Activated CD4-positive, alpha-beta T cell treated with anti-CD3 and anti-CD28 coated beads for 36 hours (primary cell): ENCODE results near the gene EDEM1. TPM values are rescaled to one million over a fixed set of nuclear protein-coding genes. Genes with fewer than 3 reads are reported as not detected.
"Not testable (repeated sequence)": the region's sequence is repeated elsewhere in the genome, so short reads cannot be mapped to it uniquely, and the experiment has no call there.

Source experiments
- ATAC-seq: fragments of 200-7000 bp; cut with Tn5 transposase; one replicate; pipeline ENCODE4 v1.10.0; 2021; ENCODE audit warnings: mild to moderate bottlenecking, moderate library complexity
- CTCF ChIA-PET: fragments of 350-600 bp; sonication (Branson Sonifier 250); formaldehyde crosslinking; loops from one replicate; lab custom pipeline; 2021; ENCODE audit warnings: antibody characterized with exemption; lab: Charles Lee
- POLR2A ChIA-PET: fragments of 350-600 bp; sonication (Branson Sonifier 250); formaldehyde crosslinking; loops from one replicate; lab custom pipeline; 2021; ENCODE audit warnings: antibody characterized with exemption, inconsistent platforms; lab: Charles Lee
- DNase-seq: peaks from one replicate; pipeline ENCODE4 v3.0.0-alpha.2; 2020
- H3K27ac Mint-ChIP-seq: one replicate; pipeline ENCODE4 v1.8.0; 2021; ENCODE audit warnings: mixed read lengths
- H3K27me3 Mint-ChIP-seq: one replicate; pipeline ENCODE4 v1.8.0; 2021; ENCODE audit warnings: mixed read lengths
- H3K36me3 Mint-ChIP-seq: one replicate; pipeline ENCODE4 v1.8.0; 2021; ENCODE audit warnings: low read depth, mixed read lengths
- H3K4me1 Mint-ChIP-seq: one replicate; pipeline ENCODE4 v1.8.0; 2021; ENCODE audit warnings: mixed read lengths
- H3K4me3 Mint-ChIP-seq: one replicate; pipeline ENCODE4 v1.8.0; 2021; ENCODE audit warnings: mild to moderate bottlenecking, moderate library complexity, mixed read lengths
- H3K9me3 Mint-ChIP-seq: one replicate; pipeline ENCODE4 v1.8.0; 2021; ENCODE audit warnings: low read depth, mixed read lengths
- intact Hi-C, 2 experiments: fragments of 100-400 bp; cut with DNase I in 1 of 2; cut with micrococcal nuclease in 1 of 2; formaldehyde crosslinking; loops; one replicate each; pipeline versions ENCODE4 v1.14.2 to v1.15.1; 2022 to 2024; cut with DNase I, micrococcal nuclease
- total RNA-seq, 2 experiments: library from RNA; stranded (reverse); gene quantifications; one replicate each; pipeline ENCODE4 v1.2.3, GENCODE V29; 2021

EDEM1 gene
- total RNA-seq, 2 experiments from 2014 or later = 105 to 175 TPM

GRCh38 chr3:5229414-5229813 is 41.9 kb downstream of the EDEM1 start:
- CTCF ChIA-PET = no interaction called here
- Mint-ChIP-seq H3K27ac (no peak overlapping the region), H3K36me3 (no peaks in the 10 kb centered on the region), H3K9me3 (no peaks in the 10 kb centered on the region), H3K4me3 (no peak overlapping the region), H3K4me1 (no peaks in the 10 kb centered on the region), H3K27me3 (no peaks in the 10 kb centered on the region)
- no peak for DNase-seq
- POLR2A ChIA-PET = no interaction called here
- intact Hi-C loops = loop anchor here (5.0 kb wide), 2 partner anchors 68 to 198 kb away; no protein-coding TSS in a partner anchor
- no peak for ATAC-seq

GRCh38 chr3:5231074-5231473 is 43.6 kb downstream of the EDEM1 start:
- no peak overlapping the region for H3K27ac Mint-ChIP-seq
- CTCF ChIA-PET = no interaction called here
- no peaks in the 10 kb centered on the region for H3K27me3 Mint-ChIP-seq
- DNase-seq (no peak), ATAC-seq (no peak)
- no peak overlapping the region for H3K4me3 Mint-ChIP-seq
- intact Hi-C loops = loop anchor here in 1 of 2 experiments (10.0 kb wide), 1 partner anchor 504 kb away; no protein-coding TSS in a partner anchor
- H3K4me1 Mint-ChIP-seq = no peaks in the 10 kb centered on the region
- H3K36me3 Mint-ChIP-seq = no peaks in the 10 kb centered on the region
- H3K9me3 Mint-ChIP-seq = no peaks in the 10 kb centered on the region
- POLR2A ChIA-PET = no interaction called here

GRCh38 chr3:5231487-5231886 is 44.0 kb downstream of the EDEM1 start:
- DNase-seq (no peak), ATAC-seq (no peak)
- no peaks in the 10 kb centered on the region for H3K9me3 Mint-ChIP-seq
- no peak overlapping the region for H3K27ac Mint-ChIP-seq
- no peak overlapping the region for H3K4me3 Mint-ChIP-seq
- no peaks in the 10 kb centered on the region for H3K27me3 Mint-ChIP-seq
- no peaks in the 10 kb centered on the region for H3K36me3 Mint-ChIP-seq
- H3K4me1 Mint-ChIP-seq = no peaks in the 10 kb centered on the region
- intact Hi-C loops = loop anchor here in 1 of 2 experiments (10.0 kb wide), 1 partner anchor 503 kb away; no protein-coding TSS in a partner anchor
- ChIA-PET CTCF (no interaction called here), POLR2A (no interaction called here)

- H3K4me1 Mint-ChIP-seq = no peaks in the 10 kb centered on the region
- intact Hi-C loops = loop anchor here in 1 of 2 experiments (10.0 kb wide), 1 partner anchor 502 kb away; no protein-coding TSS in a partner anchor
- H3K4me3 Mint-ChIP-seq = no peak overlapping the region
- no peaks in the 10 kb centered on the region for H3K36me3 Mint-ChIP-seq
- CTCF ChIA-PET = interaction anchor here (0.7 kb wide), 1 partner anchor 1447 kb away, joined by 3 read pairs; no protein-coding TSS in a partner anchor
- POLR2A ChIA-PET = no interaction called here
- no peak for DNase-seq
- H3K9me3 Mint-ChIP-seq = no peaks in the 10 kb centered on the region
- ATAC-seq = no peak
- no peak overlapping the region for H3K27ac Mint-ChIP-seq
- no peaks in the 10 kb centered on the region for H3K27me3 Mint-ChIP-seq
Observed at GRCh38 chr3:5232570-5232969, 45.1 kb downstream of the EDEM1 start.

GRCh38 chr3:5233026-5233425 is 45.5 kb downstream of the EDEM1 start:
- Mint-ChIP-seq H3K27me3 (no peaks in the 10 kb centered on the region), H3K4me1 (no peaks in the 10 kb centered on the region)

GRCh38 chr3:5235655-5236054 is 48.1 kb downstream of the EDEM1 start:
- Mint-ChIP-seq H3K4me3 (no peak overlapping the region), H3K36me3 (no peaks in the 10 kb centered on the region), H3K4me1 (no peaks in the 10 kb centered on the region), H3K27me3 (no peaks in the 10 kb centered on the region), H3K27ac (no peak overlapping the region), H3K9me3 (no peaks in the 10 kb centered on the region)
- intact Hi-C loops = loop anchor here in 1 of 2 experiments (10.0 kb wide), 1 partner anchor 499 kb away; no protein-coding TSS in a partner anchor
- ChIA-PET CTCF (no interaction called here), POLR2A (no interaction called here)
- DNase-seq (no peak), ATAC-seq (no peak)

More at GRCh38 chr3:5233026-5233425, 45.5 kb downstream of the EDEM1 start:
- no peak overlapping the region for H3K27ac Mint-ChIP-seq
- no peak overlapping the region for H3K4me3 Mint-ChIP-seq
- H3K36me3 Mint-ChIP-seq = no peaks in the 10 kb centered on the region
- CTCF ChIA-PET = interaction anchor here (0.6 to 0.7 kb wide), 2 partner anchors 65 to 1448 kb away, joined by 3 read pairs; no protein-coding TSS in a partner anchor
- intact Hi-C loops = loop anchor here in 1 of 2 experiments (10.0 kb wide), 1 partner anchor 502 kb away; no protein-coding TSS in a partner anchor
- ATAC-seq (no peak), DNase-seq (no peak)
- no peaks in the 10 kb centered on the region for H3K9me3 Mint-ChIP-seq
- POLR2A ChIA-PET = no interaction called here

GRCh38 chr3:5238545-5238944 is 51.0 kb downstream of the EDEM1 start:
- no peak for DNase-seq
- intact Hi-C loops = loop anchor here in 1 of 2 experiments (10.0 kb wide), 1 partner anchor 496 kb away; no protein-coding TSS in a partner anchor
- H3K4me3 Mint-ChIP-seq = no peak overlapping the region
- ATAC-seq = no peak
- no peaks in the 10 kb centered on the region for H3K36me3 Mint-ChIP-seq
- no peaks in the 10 kb centered on the region for H3K27me3 Mint-ChIP-seq
- ChIA-PET CTCF (no interaction called here), POLR2A (no interaction called here)
- no peaks in the 10 kb centered on the region for H3K4me1 Mint-ChIP-seq
- H3K27ac Mint-ChIP-seq = no peak overlapping the region
- H3K9me3 Mint-ChIP-seq = no peaks in the 10 kb centered on the region

GRCh38 chr3:5239602-5240001 is 52.1 kb downstream of the EDEM1 start:
- no peak for ATAC-seq
- Mint-ChIP-seq H3K36me3 (no peaks in the 10 kb centered on the region), H3K9me3 (peaks cover 4% of the 10 kb centered on the region), H3K4me3 (no peak overlapping the region), H3K4me1 (no peaks in the 10 kb centered on the region), H3K27ac (no peak overlapping the region), H3K27me3 (no peaks in the 10 kb centered on the region)
- ChIA-PET POLR2A (no interaction called here), CTCF (no interaction called here)
- DNase-seq = no peak
- intact Hi-C loops = loop anchor here in 1 of 2 experiments (10.0 kb wide), 1 partner anchor 495 kb away; no protein-coding TSS in a partner anchor

GRCh38 chr3:5240740-5241139 is 53.2 kb downstream of the EDEM1 start:
- H3K27me3 Mint-ChIP-seq = no peaks in the 10 kb centered on the region
- POLR2A ChIA-PET = no interaction called here
- CTCF ChIA-PET = no interaction called here
- H3K4me1 Mint-ChIP-seq = no peaks in the 10 kb centered on the region
- no peaks in the 10 kb centered on the region for H3K36me3 Mint-ChIP-seq
- H3K27ac Mint-ChIP-seq = no peak overlapping the region
- DNase-seq = no peak
- intact Hi-C loops = no loop called here
- peaks cover 4% of the 10 kb centered on the region for H3K9me3 Mint-ChIP-seq
- H3K4me3 Mint-ChIP-seq = no peak overlapping the region
- no peak for ATAC-seq

GRCh38 chr3:5242785-5243184 is 55.3 kb downstream of the EDEM1 start:
- H3K27ac Mint-ChIP-seq, CTCF ChIA-PET, intact Hi-C loops, H3K27me3 Mint-ChIP-seq, DNase-seq, H3K36me3 Mint-ChIP-seq, H3K4me3 Mint-ChIP-seq, POLR2A ChIA-PET, H3K9me3 Mint-ChIP-seq, H3K4me1 Mint-ChIP-seq, ATAC-seq: not testable (repeated sequence)

- ChIA-PET POLR2A (no interaction called here), CTCF (no interaction called here)
- Mint-ChIP-seq H3K27me3 (no peaks in the 10 kb centered on the region), H3K4me1 (no peaks in the 10 kb centered on the region), H3K9me3 (peaks cover 4% of the 10 kb centered on the region), H3K27ac (no peak overlapping the region), H3K36me3 (no peaks in the 10 kb centered on the region), H3K4me3 (no peak overlapping the region)
- intact Hi-C loops = no loop called here
- ATAC-seq (no peak), DNase-seq (no peak)
Observed at GRCh38 chr3:5245927-5246326, 58.4 kb downstream of the EDEM1 start.

GRCh38 chr3:5248822-5249221 is 61.3 kb downstream of the EDEM1 start:
- Mint-ChIP-seq H3K27me3 (no peaks in the 10 kb centered on the region), H3K27ac (no peak overlapping the region), H3K36me3 (no peaks in the 10 kb centered on the region), H3K4me1 (no peaks in the 10 kb centered on the region), H3K9me3 (peaks cover 4% of the 10 kb centered on the region), H3K4me3 (no peak overlapping the region)
- intact Hi-C loops = no loop called here
- CTCF ChIA-PET = interaction anchor here (0.6 kb wide), 2 partner anchors 15 to 61 kb away, joined by 3 read pairs; no protein-coding TSS in a partner anchor
- ATAC-seq (no peak), DNase-seq (no peak)
- POLR2A ChIA-PET = no interaction called here
